Measurements from ENCODE around the gene AHCYL2.
"Not testable (repeated sequence)": the region's sequence is repeated elsewhere in the genome, so short reads cannot be mapped to it uniquely, and the experiment has no call there.

The AHCYL2 gene

GRCh38 chr7:129462420-129462819 is 237.6 kb downstream of the AHCYL2 start:
- no peak for DNase-seq

- DNase-seq = no peak
Observed at GRCh38 chr7:129464194-129464593, 239.4 kb downstream of the AHCYL2 start.

GRCh38 chr7:129465080-129465479 is 240.2 kb downstream of the AHCYL2 start:
- DNase-seq = no peak

GRCh38 chr7:129466796-129467195 is 242.0 kb downstream of the AHCYL2 start:
- DNase-seq = no peak

GRCh38 chr7:129468087-129468486 is 243.3 kb downstream of the AHCYL2 start:
- no peak for DNase-seq

- no peak for DNase-seq
Observed at GRCh38 chr7:129468547-129468946, 243.7 kb downstream of the AHCYL2 start.

GRCh38 chr7:129469930-129470329 is 245.1 kb downstream of the AHCYL2 start:
- no peak for DNase-seq

GRCh38 chr7:129470411-129470810 is 245.6 kb downstream of the AHCYL2 start:
- no peak for DNase-seq

GRCh38 chr7:129471402-129471827 is 246.6 kb downstream of the AHCYL2 start:
- no peak for DNase-seq

GRCh38 chr7:129475931-129476330 is 251.1 kb downstream of the AHCYL2 start:
- DNase-seq = not testable (repeated sequence)

- not testable (repeated sequence) for DNase-seq
Observed at GRCh38 chr7:129476398-129476797, 251.6 kb downstream of the AHCYL2 start.

All from NCI-H526 (cell line).